ENCODE data around the gene DAGLB.
A peak's percentile ranks its signal among the peaks of the same experiment; 100 is the strongest.

DAGLB gene

GRCh38 chr7:6423942-6424701, 23.6 kb downstream of the DAGLB start:
- Histone ChIP-seq H2BK120ac (ENCODE audit: low read depth, low read length) (no peak overlapping the region), H2BK15ac (replicated peaks; ENCODE audit: low read depth) (no peak overlapping the region), H3K36me3 (ENCODE audit: control insufficient read depth, insufficient read depth, low read length) (peaks cover 5% of the 10 kb centered on the region), H3K4me1 (ENCODE audit: control insufficient read depth, low read depth, low read length) (no peaks in the 10 kb centered on the region), H4K5ac (ENCODE audit: low read length) (no peak overlapping the region), H3K4ac (ENCODE audit: low read depth, low read length) (no peak overlapping the region), H3K23ac (ENCODE audit: low read length) (no peak overlapping the region), H3K4me2 (ENCODE audit: low read length) (no peak overlapping the region), H3K27me3 (ENCODE audit: insufficient read depth, low read length, poor library complexity) (no peaks in the 10 kb centered on the region), H2AK5ac (ENCODE audit: low read length) (no peak overlapping the region), H3K56ac (ENCODE audit: low read length) (no peak overlapping the region), H3K27ac (ENCODE audit: low read depth, low read length) (no peak overlapping the region), H3K79me2 (ENCODE audit: control insufficient read depth, insufficient read depth, low read length) (no peaks in the 10 kb centered on the region), H2BK5ac (ENCODE audit: low read length) (no peak overlapping the region), H3K18ac (ENCODE audit: low read length) (no peak overlapping the region), H3K4me3 (ENCODE audit: low read length) (no peak overlapping the region), H3K9ac (ENCODE audit: low read length) (no peak overlapping the region), H4K8ac (ENCODE audit: low read depth, low read length) (no peak overlapping the region), H3K79me1 (ENCODE audit: low read length) (no peaks in the 10 kb centered on the region)
- peak; percentile 36 for DNase-seq
- no CpG with 5 or more reads among the region's 18 CpGs for WGBS (ENCODE audit: extremely low coverage, insufficient coverage, low lambda C conversion rate)

DNA sequence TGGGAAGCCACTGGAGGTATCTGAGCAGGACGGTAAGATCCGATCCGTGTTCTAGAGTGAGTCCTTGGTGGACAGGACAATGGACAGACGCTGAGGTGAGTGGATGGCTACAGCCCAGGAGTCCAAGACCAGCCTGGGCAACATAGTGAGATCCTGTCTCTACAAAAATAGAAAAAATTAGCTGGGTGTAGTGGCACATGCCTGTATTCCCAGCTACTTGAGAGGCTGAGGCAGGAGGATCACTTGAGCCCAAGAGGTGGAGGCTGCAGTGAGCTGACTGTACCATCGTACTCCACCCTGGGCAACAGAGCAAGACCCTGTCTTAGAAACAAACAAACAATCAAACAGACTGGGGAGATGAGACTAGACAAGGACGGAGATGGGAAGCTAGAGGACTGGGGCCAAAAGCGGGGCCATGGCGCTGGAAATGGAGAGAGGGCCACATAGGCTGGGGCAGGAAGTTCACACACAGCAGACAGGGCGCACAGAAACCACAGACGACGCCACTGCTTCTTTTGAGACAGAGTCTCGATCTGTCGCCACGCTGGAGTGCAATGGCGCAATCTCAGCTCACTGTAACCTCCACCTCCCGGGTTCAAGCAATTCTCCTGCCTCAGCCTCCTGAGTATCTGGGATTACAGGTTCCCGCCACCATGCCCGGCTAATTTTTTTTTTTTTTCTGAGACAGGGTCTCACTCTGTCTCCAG, 24.7 kb downstream of the DAGLB start:
- Histone ChIP-seq H3K79me1 (ENCODE audit: low read length) (no peaks in the 10 kb centered on the region), H3K27me3 (ENCODE audit: insufficient read depth, low read length, poor library complexity) (no peaks in the 10 kb centered on the region), H3K36me3 (ENCODE audit: control insufficient read depth, insufficient read depth, low read length) (peaks cover 5% of the 10 kb centered on the region), H3K23ac (ENCODE audit: low read length) (no peak overlapping the region), H4K8ac (ENCODE audit: low read depth, low read length) (no peak overlapping the region), H3K4me3 (ENCODE audit: low read length) (no peak overlapping the region), H3K4me2 (ENCODE audit: low read length) (no peak overlapping the region), H3K27ac (ENCODE audit: low read depth, low read length) (no peak overlapping the region), H3K79me2 (ENCODE audit: control insufficient read depth, insufficient read depth, low read length) (no peaks in the 10 kb centered on the region), H2BK15ac (replicated peaks; ENCODE audit: low read depth) (no peak overlapping the region), H4K5ac (ENCODE audit: low read length) (no peak overlapping the region), H2AK5ac (ENCODE audit: low read length) (no peak overlapping the region), H3K4me1 (ENCODE audit: control insufficient read depth, low read depth, low read length) (no peaks in the 10 kb centered on the region), H3K18ac (ENCODE audit: low read length) (no peak overlapping the region), H3K4ac (ENCODE audit: low read depth, low read length) (no peak overlapping the region), H3K56ac (ENCODE audit: low read length) (no peak overlapping the region), H2BK5ac (ENCODE audit: low read length) (no peak overlapping the region), H3K9ac (ENCODE audit: low read length) (no peak overlapping the region), H2BK120ac (ENCODE audit: low read depth, low read length) (no peak overlapping the region)
- no peak for DNase-seq
- no CpG with 5 or more reads among the region's 18 CpGs for WGBS (ENCODE audit: extremely low coverage, insufficient coverage, low lambda C conversion rate)

DNA sequence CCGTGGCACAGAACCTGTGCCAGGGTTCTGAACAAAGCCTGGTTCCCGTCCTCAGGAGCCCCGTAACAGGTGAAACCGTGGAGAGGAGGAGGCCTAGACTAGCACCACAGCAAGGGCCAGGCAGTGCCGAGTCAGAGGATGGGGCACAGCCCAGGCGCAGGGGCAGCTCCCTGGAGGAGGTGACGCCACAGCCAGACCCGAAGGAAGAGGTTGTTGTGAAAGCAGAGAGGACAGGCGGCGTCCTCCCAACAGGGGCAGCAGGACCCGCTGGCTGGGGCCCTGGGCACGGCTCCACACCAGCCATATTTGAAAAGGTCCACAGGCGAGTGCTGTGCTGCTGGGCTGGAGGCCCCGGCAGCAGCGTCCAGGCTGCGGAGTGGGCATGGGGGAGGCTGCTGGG, 25.7 kb downstream of the DAGLB start:
- Histone ChIP-seq H3K4ac (ENCODE audit: low read depth, low read length) (no peak overlapping the region), H2BK15ac (replicated peaks; ENCODE audit: low read depth) (no peak overlapping the region), H3K79me2 (ENCODE audit: control insufficient read depth, insufficient read depth, low read length) (no peaks in the 10 kb centered on the region), H3K27ac (ENCODE audit: low read depth, low read length) (no peak overlapping the region), H3K23ac (ENCODE audit: low read length) (no peak overlapping the region), H2AK5ac (ENCODE audit: low read length) (no peak overlapping the region), H3K18ac (ENCODE audit: low read length) (no peak overlapping the region), H3K4me1 (ENCODE audit: control insufficient read depth, low read depth, low read length) (no peaks in the 10 kb centered on the region), H3K4me3 (ENCODE audit: low read length) (no peak overlapping the region), H2BK5ac (ENCODE audit: low read length) (no peak overlapping the region), H3K79me1 (ENCODE audit: low read length) (no peaks in the 10 kb centered on the region), H3K36me3 (ENCODE audit: control insufficient read depth, insufficient read depth, low read length) (peaks cover 5% of the 10 kb centered on the region), H3K9ac (ENCODE audit: low read length) (no peak overlapping the region), H4K8ac (ENCODE audit: low read depth, low read length) (no peak overlapping the region), H3K4me2 (ENCODE audit: low read length) (no peak overlapping the region), H2BK120ac (ENCODE audit: low read depth, low read length) (no peak overlapping the region), H3K56ac (ENCODE audit: low read length) (no peak overlapping the region), H4K5ac (ENCODE audit: low read length) (no peak overlapping the region), H3K27me3 (ENCODE audit: insufficient read depth, low read length, poor library complexity) (no peaks in the 10 kb centered on the region)
- no CpG with 5 or more reads among the region's 16 CpGs for WGBS (ENCODE audit: extremely low coverage, insufficient coverage, low lambda C conversion rate)
- DNase-seq, result no peak

GRCh38 chr7:6420680-6421079, 27.1 kb downstream of the DAGLB start:
- Histone ChIP-seq H2BK5ac (ENCODE audit: low read length) (no peak overlapping the region), H2BK15ac (replicated peaks; ENCODE audit: low read depth) (no peak overlapping the region), H4K5ac (ENCODE audit: low read length) (no peak overlapping the region), H3K79me2 (ENCODE audit: control insufficient read depth, insufficient read depth, low read length) (no peaks in the 10 kb centered on the region), H3K4me3 (ENCODE audit: low read length) (no peak overlapping the region), H3K4me2 (ENCODE audit: low read length) (no peak overlapping the region), H3K23ac (ENCODE audit: low read length) (no peak overlapping the region), H3K9ac (ENCODE audit: low read length) (no peak overlapping the region), H3K36me3 (ENCODE audit: control insufficient read depth, insufficient read depth, low read length) (peaks cover 9% of the 10 kb centered on the region), H2AK5ac (ENCODE audit: low read length) (no peak overlapping the region), H3K4me1 (ENCODE audit: control insufficient read depth, low read depth, low read length) (no peaks in the 10 kb centered on the region), H3K56ac (ENCODE audit: low read length) (no peak overlapping the region), H2BK120ac (ENCODE audit: low read depth, low read length) (no peak overlapping the region), H3K27ac (ENCODE audit: low read depth, low read length) (no peak overlapping the region), H4K8ac (ENCODE audit: low read depth, low read length) (no peak overlapping the region), H3K4ac (ENCODE audit: low read depth, low read length) (no peak overlapping the region), H3K18ac (ENCODE audit: low read length) (no peak overlapping the region), H3K79me1 (ENCODE audit: low read length) (no peaks in the 10 kb centered on the region), H3K27me3 (ENCODE audit: insufficient read depth, low read length, poor library complexity) (no peaks in the 10 kb centered on the region)
- no peak for DNase-seq
- whole genome bisulfite sequencing (ENCODE audit: extremely low coverage, insufficient coverage, low lambda C conversion rate), result no CpG with 5 or more reads among the region's 10 CpGs

- H2BK5ac ChIP-seq (ENCODE audit: low read length), result no peak overlapping the region
These were observed 28.4 kb downstream of the DAGLB start for GRCh38 chr7:6419310-6419773.

More at GRCh38 chr7:6419310-6419773, 28.4 kb downstream of the DAGLB start:
- Histone ChIP-seq H3K18ac (ENCODE audit: low read length) (no peak overlapping the region), H4K5ac (ENCODE audit: low read length) (no peak overlapping the region), H3K79me2 (ENCODE audit: control insufficient read depth, insufficient read depth, low read length) (no peaks in the 10 kb centered on the region), H3K4ac (ENCODE audit: low read depth, low read length) (no peak overlapping the region), H3K4me2 (ENCODE audit: low read length) (no peak overlapping the region), H3K4me3 (ENCODE audit: low read length) (no peak overlapping the region), H2BK15ac (replicated peaks; ENCODE audit: low read depth) (no peak overlapping the region), H3K79me1 (ENCODE audit: low read length) (no peaks in the 10 kb centered on the region), H3K27me3 (ENCODE audit: insufficient read depth, low read length, poor library complexity) (no peaks in the 10 kb centered on the region), H3K27ac (ENCODE audit: low read depth, low read length) (no peak overlapping the region), H3K4me1 (ENCODE audit: control insufficient read depth, low read depth, low read length) (no peaks in the 10 kb centered on the region), H4K8ac (ENCODE audit: low read depth, low read length) (no peak overlapping the region), H3K36me3 (ENCODE audit: control insufficient read depth, insufficient read depth, low read length) (peaks cover 9% of the 10 kb centered on the region), H2BK120ac (ENCODE audit: low read depth, low read length) (no peak overlapping the region), H3K23ac (ENCODE audit: low read length) (no peak overlapping the region), H3K9ac (ENCODE audit: low read length) (no peak overlapping the region), H3K56ac (ENCODE audit: low read length) (no peak overlapping the region), H2AK5ac (ENCODE audit: low read length) (no peak overlapping the region)
- WGBS (ENCODE audit: extremely low coverage, insufficient coverage, low lambda C conversion rate), result no CpG with 5 or more reads among the region's 16 CpGs
- no peak for DNase-seq
